ENCODE measurements around the gene BFSP1.

Gene BFSP1

DNA sequence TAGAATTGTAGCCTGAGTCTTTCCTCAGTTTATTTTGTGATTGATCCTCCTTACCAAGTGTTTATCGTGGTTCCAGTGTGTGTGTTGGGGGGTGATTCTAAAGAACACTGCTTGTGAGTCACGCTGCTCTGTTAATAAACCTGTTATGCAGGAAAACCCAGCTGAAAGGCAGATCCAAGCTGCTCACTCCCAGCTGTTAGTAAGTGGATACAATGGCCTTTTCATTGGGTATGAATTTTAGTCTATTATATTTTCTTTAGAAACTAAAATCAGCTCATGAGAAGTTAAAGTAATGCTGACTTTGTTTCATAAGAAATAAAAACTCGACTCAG, 26.5 kb upstream of the BFSP1 start:
- no peak for DNase-seq (ENCODE audit: low read depth, low spot score)

DNA sequence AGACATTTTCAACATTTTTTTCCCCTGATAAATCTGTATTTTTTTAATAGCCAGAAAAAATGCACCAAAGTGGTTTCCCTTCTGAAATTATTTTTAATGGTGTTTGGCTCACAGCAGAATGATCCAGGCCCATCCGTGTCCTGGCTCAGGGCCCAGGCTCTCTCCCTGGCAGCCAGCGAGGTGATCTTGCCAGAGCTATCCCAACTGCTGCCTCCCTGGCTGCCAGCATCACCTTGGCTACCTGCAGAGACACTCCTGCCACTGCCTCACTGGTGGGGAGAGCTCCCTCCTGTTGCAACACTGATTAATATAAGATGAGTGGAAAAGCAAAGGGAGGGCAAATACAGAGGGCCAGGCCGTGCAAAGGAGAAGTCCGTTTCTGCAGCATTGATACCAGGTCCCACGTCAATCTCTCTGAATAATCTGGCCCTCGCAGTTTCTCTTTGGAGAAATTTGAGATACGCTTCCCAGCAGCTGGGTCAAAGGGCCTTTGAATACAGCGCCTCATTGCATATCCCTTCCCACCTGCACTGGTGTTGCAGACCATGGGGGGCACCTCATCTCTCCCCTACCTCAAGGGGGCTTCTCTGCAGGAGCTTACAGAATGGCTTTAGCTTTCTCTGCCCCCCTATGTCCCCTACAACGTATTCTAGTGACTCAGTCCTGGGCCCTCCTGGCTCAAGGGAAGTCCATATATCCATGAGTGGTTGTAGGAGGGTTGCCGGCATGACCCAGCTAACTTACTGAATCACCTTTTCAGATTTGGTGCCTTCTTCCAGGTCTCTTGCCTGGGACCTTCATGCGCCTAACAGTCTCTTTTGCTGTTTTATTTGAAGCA, 25.9 kb upstream of the BFSP1 start:
- no peak for DNase-seq (ENCODE audit: low read depth, low spot score)

DNA sequence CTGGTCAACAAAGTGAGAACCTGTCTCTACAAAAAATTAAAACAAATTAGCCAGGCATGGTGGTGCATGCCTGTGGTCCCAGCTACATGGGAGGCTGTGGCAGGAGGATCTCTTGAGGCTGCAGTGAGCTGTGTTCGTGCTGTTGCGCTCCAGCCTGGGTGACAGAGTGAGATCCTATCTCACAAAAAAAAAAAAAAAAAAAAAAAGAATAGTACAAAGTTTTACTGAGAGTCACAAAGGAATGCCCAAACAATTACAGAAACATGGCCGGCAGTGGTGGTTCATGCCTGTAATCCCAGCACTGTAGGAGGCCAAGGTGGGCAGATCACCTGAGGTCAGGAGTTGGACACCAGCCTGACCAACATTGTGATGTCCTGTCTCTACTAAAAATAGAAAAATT, 23.9 kb upstream of the BFSP1 start:
- no peak for DNase-seq (ENCODE audit: low read depth, low spot score)

DNA sequence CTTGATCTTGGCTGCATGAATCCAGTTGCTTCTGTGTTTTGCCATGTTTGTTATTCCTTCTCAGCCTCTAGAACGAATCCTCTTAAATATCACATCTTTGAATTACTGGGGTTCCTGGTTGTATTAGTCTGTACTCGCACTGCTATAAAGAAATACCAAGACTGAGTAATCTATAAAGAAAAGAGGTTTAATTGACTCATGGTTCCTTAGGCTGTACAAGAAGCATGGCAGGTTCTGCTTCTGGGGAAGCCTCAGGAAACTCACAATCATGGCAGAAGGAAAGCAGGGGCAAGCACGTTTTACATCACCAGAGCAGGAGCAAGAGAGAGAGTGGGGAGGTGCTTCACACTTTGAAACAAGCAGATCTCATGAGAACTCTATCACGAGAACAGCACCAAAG, 18.0 kb upstream of the BFSP1 start:
- no peak for DNase-seq (ENCODE audit: low read depth, low spot score)

DNA sequence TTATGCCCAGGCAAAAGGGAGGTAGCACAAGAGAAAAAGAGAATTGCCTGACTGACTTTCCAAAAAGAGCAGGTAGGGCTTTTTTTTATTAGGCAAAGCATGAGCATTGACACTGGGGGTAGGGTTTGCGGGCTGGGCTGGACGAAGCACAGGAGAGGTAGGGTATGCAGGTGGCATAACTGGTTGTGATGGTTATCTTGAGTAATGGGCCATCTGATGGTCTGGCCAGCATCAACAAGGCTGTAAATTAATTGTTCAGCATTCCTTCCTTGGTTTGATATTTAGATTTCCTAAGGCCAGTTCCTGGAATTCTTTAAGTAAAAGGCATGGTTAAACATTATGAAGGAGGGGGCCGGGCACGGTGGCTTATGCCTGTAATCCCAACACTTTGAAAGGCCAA, 13.9 kb upstream of the BFSP1 start:
- DNase-seq (ENCODE audit: low read depth, low spot score) = no peak

DNA sequence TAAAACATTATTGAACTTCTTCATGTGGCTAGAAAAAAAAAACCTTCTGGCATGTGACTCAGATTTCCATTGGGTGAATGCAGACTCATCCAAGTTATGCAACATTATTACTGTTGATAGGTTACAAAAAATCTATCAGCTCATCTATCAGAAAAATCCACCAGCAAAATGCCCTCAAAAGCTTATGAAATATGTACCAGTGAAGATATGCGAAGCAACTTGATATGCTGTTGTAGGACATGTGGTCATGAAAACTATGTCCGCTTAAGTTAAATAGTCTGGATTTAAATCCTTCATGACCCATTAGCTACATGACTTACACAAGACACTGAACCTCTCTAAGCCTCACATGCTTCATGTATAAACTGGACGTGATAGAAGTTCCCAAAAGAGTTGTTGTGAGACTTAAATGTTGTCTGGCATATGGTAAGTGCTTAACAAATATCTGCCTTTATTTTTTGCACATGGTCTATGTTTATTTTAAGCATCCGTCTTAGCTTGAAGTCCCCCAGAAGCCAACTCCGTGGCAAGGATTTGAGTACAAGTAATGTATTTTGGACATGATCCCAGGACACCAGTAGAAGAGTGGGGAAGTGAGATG, 12.5 kb upstream of the BFSP1 start:
- no peak for DNase-seq (ENCODE audit: low read depth, low spot score)

DNA sequence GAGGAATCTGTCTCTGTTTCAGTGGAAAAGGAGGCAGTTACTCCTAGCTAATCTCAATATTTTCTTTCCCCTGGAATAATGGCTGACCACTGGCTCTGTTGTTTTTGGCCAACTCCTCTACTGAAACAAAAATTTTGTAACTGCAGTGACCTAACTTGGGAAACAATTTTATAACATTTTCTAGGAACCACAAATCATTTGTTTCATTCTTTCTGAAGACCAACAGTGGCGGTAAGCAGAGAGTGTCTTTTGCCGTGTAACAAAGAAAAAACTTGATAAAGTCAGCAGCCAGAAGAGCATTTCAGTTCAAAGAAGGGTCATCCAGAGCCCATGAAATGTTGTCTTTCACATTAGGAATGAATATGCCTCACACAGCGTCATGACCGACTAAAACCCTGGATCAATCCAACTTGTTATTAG, 11.8 kb upstream of the BFSP1 start:
- no peak for DNase-seq (ENCODE audit: low read depth, low spot score)

DNA sequence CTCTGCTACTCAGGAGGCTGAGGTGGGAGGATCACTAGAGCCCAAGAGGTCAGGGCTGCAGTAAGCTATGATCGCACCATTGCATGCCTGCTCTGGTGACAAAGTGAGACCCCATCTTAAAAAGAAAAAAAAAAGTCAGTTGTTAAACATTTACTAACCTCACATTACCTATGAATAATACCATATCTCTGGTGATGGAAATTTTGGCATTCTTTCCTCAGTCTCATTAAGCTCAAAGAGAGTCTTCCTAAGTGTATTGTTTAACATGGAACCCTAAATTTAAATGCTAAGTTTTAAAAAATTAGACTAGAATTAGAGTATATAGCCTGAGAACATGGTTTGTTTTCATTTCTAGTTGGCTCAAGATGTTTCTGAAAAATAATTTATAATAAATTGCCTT, 11.3 kb upstream of the BFSP1 start:
- DNase-seq (ENCODE audit: low read depth, low spot score) = no peak

DNA sequence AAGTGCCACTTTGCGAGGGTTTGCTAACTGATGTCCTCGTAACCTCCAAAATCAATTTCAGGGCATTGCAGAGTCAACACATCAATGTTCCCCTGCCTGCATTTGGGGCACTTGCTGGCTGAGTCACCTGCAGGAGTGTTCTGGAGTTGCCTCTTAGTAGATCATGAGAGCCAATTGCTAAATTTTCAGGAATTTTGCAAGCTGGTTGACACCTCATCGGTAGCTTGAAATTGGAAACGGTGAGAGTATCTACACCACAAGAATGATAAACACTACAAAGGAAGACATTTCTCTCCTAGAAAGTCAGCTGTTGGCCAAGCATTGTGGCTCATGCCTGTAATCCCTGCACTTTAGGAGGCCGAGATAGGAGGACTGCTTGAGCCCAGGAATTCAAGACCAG, 10.8 kb upstream of the BFSP1 start:
- no peak for DNase-seq (ENCODE audit: low read depth, low spot score)

DNA sequence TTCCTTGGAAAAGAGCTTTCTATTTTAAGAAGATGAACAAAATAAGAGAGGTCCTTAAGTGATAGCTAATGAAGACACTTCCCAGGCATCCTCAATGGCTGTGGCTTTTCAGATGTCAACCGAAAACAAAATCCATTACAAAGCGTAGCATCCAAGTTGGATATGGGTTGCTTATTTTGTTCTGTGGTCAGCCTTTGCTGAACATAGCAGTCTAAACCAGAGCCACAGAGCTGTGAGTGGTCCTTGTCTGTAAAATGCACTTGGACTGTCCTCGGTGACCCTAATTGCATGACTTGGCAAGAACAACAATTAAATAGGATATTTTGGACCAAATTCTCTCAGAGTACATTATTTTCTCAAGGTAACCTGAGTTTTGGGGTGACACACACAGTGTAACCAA, 10.4 kb upstream of the BFSP1 start:
- DNase-seq (ENCODE audit: low read depth, low spot score) = no peak

DNA sequence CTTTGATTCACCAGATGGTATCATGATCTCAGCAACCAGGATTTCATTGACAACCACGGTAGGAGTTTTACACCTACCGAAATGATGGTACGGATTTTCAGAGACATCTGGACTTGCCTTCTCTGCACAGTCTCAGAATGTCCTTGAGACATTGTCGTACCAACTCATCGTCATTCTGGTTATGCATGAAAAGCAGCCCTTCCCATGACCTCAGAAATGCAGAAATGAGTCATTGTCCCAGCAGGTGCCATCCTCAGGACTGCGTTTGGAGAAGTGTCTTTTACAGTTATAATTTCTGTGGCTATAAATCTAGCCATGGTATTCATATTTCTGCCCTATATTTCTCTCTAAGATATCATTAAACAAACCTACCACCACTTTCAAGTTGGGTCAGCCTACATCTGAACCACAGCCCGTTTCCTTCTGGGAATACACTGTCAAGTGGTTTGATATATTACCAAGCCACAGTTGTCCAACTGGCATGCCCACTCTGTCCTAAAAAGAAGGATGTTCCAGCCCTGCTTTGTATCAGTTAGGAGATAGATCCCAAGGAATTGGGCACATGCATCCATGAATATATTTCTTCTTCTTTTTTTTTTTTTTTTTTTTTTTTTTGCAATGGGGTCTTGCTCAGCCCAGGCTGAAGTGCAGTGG, 7.5 kb upstream of the BFSP1 start:
- no peak for DNase-seq (ENCODE audit: low read depth, low spot score)

DNA sequence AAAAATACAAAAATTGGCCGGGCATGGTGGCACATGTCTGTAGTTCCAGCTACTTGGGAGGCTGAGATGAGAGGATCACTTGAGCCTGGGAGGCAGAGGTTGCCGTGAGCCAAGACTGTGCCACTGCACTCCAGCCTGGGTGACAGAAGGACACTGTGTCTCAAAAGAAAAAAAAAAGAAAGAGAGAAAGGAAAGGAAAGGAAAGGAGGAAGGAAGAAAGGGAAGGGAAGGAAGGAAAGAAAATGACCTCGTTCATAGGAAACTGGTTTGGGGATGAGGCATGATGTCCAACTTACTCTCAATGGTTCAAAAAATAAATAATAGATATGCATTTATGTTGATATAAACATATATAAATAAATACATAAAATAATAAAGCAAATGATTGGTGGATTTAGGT, 6.8 kb upstream of the BFSP1 start:
- DNase-seq (ENCODE audit: low read depth, low spot score) = no peak

DNA sequence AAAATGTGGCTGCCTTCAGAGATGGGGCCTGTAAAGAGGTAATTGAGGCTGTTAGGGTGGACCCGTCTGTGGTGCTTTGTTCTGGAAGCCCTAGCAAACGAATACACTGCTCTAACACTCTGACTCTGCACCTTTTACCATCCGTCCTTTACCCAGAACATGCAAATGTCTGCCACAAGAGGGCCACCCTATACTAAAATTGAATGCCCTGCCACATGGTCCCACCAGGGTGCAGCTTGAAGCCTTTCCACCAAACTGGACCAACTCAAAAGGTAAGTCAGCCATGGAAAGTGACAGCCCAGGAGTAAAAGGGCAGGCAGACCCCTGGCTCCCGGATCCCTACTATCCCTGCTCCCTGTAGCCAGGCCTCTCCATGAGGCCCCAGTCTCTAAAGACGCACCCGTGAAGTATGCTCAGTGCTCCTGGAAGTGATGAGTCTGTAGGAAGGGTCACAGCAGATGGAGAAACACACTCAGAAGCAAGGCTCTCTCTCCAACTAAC, 5.8 kb upstream of the BFSP1 start:
- DNase-seq (ENCODE audit: low read depth, low spot score) = peak; percentile 28

DNA sequence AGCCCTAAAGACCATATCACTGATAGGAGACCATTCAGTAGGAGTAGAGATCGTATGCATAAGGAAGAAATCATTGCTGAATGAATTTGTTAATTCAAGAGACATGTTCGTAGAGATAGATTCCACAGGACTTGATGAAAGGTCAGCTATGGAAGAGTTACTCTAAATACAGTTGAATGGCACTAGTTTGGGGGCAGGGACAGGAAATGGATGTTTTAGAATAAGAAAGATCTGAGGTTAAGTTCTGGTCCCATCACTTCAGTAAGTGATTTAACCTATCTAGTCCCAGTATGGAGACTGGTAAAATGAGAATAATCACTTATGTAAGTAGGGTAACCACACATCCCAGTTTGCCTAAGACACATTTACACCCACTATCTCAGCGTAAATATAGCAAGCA, 2.9 kb upstream of the BFSP1 start:
- no peak for DNase-seq (ENCODE audit: low read depth, low spot score)

DNA sequence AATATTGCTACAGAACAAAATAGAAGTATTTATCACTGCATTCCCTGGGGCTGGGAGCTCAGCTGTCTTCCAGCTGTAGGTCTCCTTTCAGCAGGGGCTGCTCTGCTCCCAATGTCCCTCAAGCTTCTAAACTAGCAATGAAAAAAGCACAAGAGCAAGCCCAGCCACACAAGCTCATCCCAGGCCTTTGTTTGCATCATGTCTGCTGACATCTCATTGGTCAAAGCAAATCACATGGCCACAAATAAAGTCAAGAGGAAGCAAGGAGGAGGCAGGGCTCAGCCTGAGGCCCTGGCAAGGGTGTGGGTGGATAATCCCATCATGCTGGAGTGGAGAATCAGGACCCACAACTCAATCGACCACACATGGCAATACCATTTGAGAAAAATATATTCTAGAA, 2.2 kb upstream of the BFSP1 start:
- DNase-seq (ENCODE audit: low read depth, low spot score) = no peak

DNA sequence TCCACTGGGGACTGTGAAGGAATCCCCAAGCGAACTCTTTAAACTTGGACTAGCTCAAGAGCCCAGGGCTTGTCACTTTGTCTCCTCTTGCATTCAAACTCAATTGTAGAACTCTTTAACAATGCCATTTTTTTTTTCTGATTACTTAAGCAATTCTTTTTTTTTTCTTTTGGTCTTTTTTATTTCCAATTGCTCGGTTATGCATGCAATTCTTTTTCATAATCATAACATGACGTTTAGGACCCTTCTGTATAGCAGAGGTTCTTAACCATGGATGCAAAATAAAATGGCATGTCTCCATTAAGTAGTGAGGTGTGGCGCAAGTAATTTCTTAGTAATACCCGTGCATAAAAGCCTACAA, 466 bp upstream of the BFSP1 start:
- DNase-seq (ENCODE audit: low read depth, low spot score) = no peak

DNA sequence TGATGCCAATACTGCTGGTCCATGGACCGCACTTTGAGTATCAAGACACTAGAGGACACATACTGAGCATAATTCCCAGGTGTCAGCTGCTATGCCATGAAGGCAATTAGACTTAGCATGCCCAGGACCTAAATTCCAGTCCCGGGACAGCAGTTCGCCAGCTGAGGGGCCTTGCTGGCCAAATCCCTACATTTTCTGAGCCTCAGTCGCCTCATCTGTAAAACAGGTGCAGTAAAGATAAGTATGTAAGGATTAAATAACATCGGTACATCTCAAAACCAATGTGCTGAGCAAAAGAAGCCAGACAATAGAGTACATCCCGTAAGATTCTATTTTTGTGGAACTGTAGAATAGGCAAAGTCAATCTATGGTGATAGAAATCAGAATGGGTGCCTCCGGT, 1.0 kb downstream of the BFSP1 start:
- no peak for DNase-seq (ENCODE audit: low read depth, low spot score)

DNA sequence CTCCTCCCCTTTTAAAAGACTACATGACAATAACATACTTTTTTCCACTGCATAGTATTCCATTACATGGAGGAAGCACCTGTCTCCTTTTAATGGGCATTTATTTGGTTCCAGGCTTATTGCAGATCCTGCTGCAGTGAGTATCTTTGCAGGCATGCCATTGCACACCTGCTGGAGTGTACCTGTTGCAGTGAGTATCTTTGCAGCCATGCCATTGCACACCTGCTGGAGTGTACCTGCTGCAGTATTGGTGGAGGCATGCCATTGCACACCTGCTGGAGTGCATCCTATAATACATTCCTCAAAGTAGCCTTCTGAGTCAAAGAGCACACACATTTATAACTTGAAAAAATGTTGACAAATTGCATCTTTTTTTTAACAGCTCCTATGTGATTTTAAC, 1.6 kb downstream of the BFSP1 start:
- no peak for DNase-seq (ENCODE audit: low read depth, low spot score)

DNA sequence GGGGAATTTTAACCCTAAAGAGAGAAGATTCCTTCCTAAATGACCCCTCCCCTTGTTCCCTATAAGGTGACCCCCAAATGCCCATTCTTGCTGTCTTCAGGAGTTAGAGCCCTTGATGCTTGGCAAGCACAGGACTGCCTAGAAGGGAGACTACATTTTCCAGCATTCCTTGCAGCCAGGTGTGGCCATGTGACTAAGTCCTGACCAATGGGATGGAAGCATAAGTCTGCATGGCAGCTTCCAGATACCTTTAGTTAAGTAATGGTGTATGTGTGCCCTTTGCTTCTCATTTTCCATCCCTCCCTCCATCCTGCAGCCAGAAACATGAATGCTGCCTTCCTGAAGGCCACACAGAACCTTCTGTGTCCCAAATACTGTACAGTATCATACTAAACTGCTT, 5.5 kb downstream of the BFSP1 start:
- no peak for DNase-seq (ENCODE audit: low read depth, low spot score)

DNA sequence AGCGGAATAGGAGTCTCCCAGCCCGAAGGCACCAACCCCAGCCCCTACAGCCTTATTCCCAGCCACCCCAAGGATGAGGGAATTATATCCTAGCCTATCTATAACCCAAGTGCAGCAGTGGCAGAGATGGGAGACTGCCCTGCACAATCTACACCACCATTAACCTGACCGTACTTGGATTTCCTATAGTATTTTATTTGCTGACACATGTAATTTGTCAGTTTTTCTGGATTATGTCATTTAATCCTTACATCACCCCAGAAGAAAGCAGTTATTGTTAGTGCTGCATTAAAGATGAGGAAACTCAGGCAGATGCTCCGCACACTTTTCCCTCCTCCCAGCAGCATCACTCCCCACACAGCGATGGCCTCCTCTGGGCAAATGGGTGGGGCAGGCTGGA, 6.0 kb downstream of the BFSP1 start:
- no peak for DNase-seq (ENCODE audit: low read depth, low spot score)

DNA sequence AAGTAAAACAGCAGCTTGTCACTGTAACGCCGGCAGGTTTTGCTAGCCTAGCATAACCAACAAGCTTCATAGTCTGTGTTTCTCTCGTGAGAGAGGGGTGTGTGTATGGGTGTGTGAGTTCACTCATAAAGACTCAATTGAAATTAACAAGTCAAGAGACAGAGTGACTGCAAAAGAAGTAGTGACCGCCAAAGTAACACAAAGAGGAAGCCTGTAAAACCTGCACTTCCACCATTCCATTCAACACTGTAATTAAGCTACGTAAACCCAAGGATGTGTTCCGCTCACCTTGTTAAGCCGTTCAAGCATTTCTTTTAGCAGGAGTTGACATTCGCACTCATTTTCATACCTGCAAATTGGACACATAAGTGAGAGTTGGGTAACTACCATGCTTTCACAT, 6.6 kb downstream of the BFSP1 start:
- no peak for DNase-seq (ENCODE audit: low read depth, low spot score)

DNA sequence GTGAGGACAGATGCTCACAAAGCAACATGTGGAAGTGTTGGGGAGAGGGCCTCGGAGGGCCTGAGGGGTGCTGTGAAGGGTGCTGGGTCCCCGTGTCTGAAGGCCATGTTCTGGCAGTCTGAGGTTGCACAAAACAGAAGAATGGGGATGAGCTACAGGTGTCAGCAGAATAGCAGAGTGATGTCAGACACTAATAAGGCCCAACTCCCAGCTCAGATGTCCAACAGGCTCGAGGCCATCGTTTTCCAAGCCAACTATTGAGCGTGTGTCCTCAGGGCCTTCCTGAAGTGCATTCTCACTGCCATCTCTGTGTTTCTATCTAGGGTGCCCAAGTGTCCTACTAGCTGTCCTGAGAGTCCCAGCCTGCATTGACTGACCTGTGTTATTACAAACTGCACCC, 7.9 kb downstream of the BFSP1 start:
- DNase-seq (ENCODE audit: low read depth, low spot score) = no peak

DNA sequence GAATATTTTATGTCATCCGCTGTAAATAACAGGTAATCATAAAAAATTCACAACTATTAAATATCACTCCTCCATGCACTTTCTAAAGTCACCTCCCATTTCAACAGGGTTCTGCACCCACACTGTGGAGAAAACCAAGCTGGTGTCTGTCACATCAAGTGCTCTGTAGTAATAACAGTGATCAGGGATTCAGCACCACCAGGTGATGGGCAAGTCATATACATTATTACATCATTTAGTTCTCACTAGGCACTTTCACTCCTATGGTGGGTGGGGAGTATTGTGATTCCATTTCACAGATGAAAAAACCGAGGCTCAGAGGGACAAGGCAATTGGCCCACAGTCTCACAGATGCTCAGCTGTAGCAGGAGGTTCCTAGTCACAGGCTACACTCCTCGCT, 8.7 kb downstream of the BFSP1 start:
- no peak for DNase-seq (ENCODE audit: low read depth, low spot score)
